HEK293 (cell line): ENCODE results near the gene SPOCK1.

Experiments
- CTCF ChIA-PET: fragments of 350-600 bp; formaldehyde crosslinking; extraction: SDS; loops from one replicate; lab custom pipeline; 2021; ENCODE audit warnings: antibody characterized with exemption; lab: Yijun Ruan, JAX
- POLR2A ChIA-PET: fragments of 300-600 bp; formaldehyde crosslinking; extraction: SDS; loops from one replicate; lab custom pipeline; 2020; ENCODE audit warnings: antibody characterized with exemption, inconsistent platforms; lab: Yijun Ruan, JAX
- H3K27ac ChIP-seq: fragments of 200-500 bp; sonication (Bioruptor generic); 2 replicates; pipeline ENCODE4 v1.5.1; 2014; ENCODE audit warnings: low read depth, low read length, control low read depth, inconsistent platforms; ENCODE audit errors: extremely low read depth
- H3K36me3 ChIP-seq, 2 experiments: fragments of 200-500 bp in 1 of 2; sonication (Bioruptor generic) in 1 of 2; 1 replicate in 1 of 2; 2 replicates in 1 of 2; pipeline ENCODE4 v1.5.1; 2014 to 2017; ENCODE audit warnings: inconsistent platforms in 2 of 2, low read length in 2 of 2; ENCODE audit not compliant: control insufficient read depth in 2 of 2, insufficient read depth in 1 of 2
- H3K4me1 ChIP-seq: fragments of 200-500 bp; sonication (Bioruptor generic); 2 replicates; pipeline ENCODE4 v1.5.1; 2014; ENCODE audit warnings: mild to moderate bottlenecking, low read length, inconsistent platforms; ENCODE audit not compliant: control insufficient read depth, insufficient read depth
- H3K4me3 ChIP-seq: 2 replicates; pipeline ENCODE4 v1.5.1; 2011; ENCODE audit warnings: low read depth, mild to moderate bottlenecking, control low read depth, low read length, moderate library complexity
- H3K9me3 ChIP-seq: fragments of 200-500 bp; sonication (Bioruptor generic); 2 replicates; pipeline ENCODE4 v1.5.1; 2014; ENCODE audit warnings: low read depth, low read length, inconsistent platforms; ENCODE audit not compliant: control insufficient read depth, insufficient read depth
- GLI2 ChIP-seq: fragments of 450-650 bp; formaldehyde crosslinking; IDR thresholded peaks from 2 replicates; pipeline ENCODE4; 2017; ENCODE audit warnings: missing biosample characterization, missing genetic modification characterization, low read depth, borderline replicate concordance
- KLF7 ChIP-seq: fragments of 450-650 bp; formaldehyde crosslinking; IDR thresholded peaks from 2 replicates; pipeline ENCODE4 v1.5.1; 2016; ENCODE audit warnings: missing biosample characterization, missing genetic modification characterization, borderline replicate concordance
- KLF8 ChIP-seq: fragments of 450-650 bp; formaldehyde crosslinking; IDR thresholded peaks from 2 replicates; pipeline ENCODE4 v1.5.1; 2016; ENCODE audit warnings: missing biosample characterization, missing genetic modification characterization
- PRDM2 ChIP-seq: fragments of 450-650 bp; formaldehyde crosslinking; IDR thresholded peaks from 2 replicates; pipeline ENCODE4 v1.5.1; 2016; ENCODE audit warnings: missing biosample characterization, missing genetic modification characterization, borderline replicate concordance
- RBAK ChIP-seq: fragments of 450-650 bp; formaldehyde crosslinking; IDR thresholded peaks from 2 replicates; pipeline ENCODE4 v1.5.1; 2016; ENCODE audit warnings: missing biosample characterization, missing genetic modification characterization
- SETDB1 ChIP-seq: IDR thresholded peaks from one replicate; pipeline ENCODE4 v1.6.1; 2017; ENCODE audit warnings: mild to moderate bottlenecking, low read length, moderate library complexity, mixed read lengths; ENCODE audit not compliant: insufficient read length
- ZEB2 ChIP-seq: fragments of 450-650 bp; formaldehyde crosslinking; IDR thresholded peaks from 2 replicates; pipeline ENCODE4 v1.5.1; 2016; ENCODE audit warnings: missing biosample characterization, missing genetic modification characterization
- ZNF132 ChIP-seq: fragments of 450-650 bp; formaldehyde crosslinking; IDR thresholded peaks from 2 replicates; pipeline ENCODE4 v1.5.1; 2017; ENCODE audit warnings: missing biosample characterization, missing genetic modification characterization, borderline replicate concordance
- ZNF146 ChIP-seq: fragments of 450-650 bp; formaldehyde crosslinking; IDR thresholded peaks from 2 replicates; pipeline ENCODE4 v1.5.1; 2016; ENCODE audit warnings: missing biosample characterization, missing genetic modification characterization
- ZNF274 ChIP-seq, 2 experiments: fragments of 200-500 bp in 1 of 2; fragments of 450-650 bp in 1 of 2; sonication (Bioruptor generic) in 1 of 2; formaldehyde crosslinking in 1 of 2; IDR thresholded peaks; 2 replicates each; pipeline versions ENCODE4 v1.5.1 to v1.6.1; 2014 to 2016; ENCODE audit warnings: borderline replicate concordance in 1 of 2, inconsistent platforms in 1 of 2, low read length in 1 of 2, missing biosample characterization in 1 of 2, missing genetic modification characterization in 1 of 2
- ZNF302 ChIP-seq: fragments of 450-650 bp; formaldehyde crosslinking; IDR thresholded peaks from 2 replicates; pipeline ENCODE4 v1.5.1; 2016; ENCODE audit warnings: missing biosample characterization, missing genetic modification characterization, low read depth
- ZNF335 ChIP-seq: fragments of 450-650 bp; formaldehyde crosslinking; conservative IDR thresholded peaks from 2 replicates; pipeline ENCODE4 v1.5.1; 2016; ENCODE audit warnings: missing biosample characterization, missing genetic modification characterization
- ZNF350 ChIP-seq: fragments of 450-650 bp; formaldehyde crosslinking; IDR thresholded peaks from 2 replicates; pipeline ENCODE4 v1.5.0; 2017; ENCODE audit warnings: missing biosample characterization, mild to moderate bottlenecking, missing genetic modification characterization
- ZNF521 ChIP-seq: fragments of 450-650 bp; formaldehyde crosslinking; IDR thresholded peaks from 2 replicates; pipeline ENCODE4 v1.5.1; 2017; ENCODE audit warnings: missing biosample characterization, mild to moderate bottlenecking, missing genetic modification characterization
- ZNF549 ChIP-seq: fragments of 450-650 bp; IDR thresholded peaks from 2 replicates; pipeline ENCODE4 v1.5.1; 2018; ENCODE audit warnings: missing biosample characterization, missing genetic modification characterization, mild to moderate bottlenecking, inconsistent platforms, moderate library complexity
- ZNF571 ChIP-seq: fragments of 450-650 bp; formaldehyde crosslinking; IDR thresholded peaks from 2 replicates; pipeline ENCODE4 v1.5.0; 2017; ENCODE audit warnings: missing biosample characterization, missing genetic modification characterization
- ZNF600 ChIP-seq: fragments of 450-650 bp; formaldehyde crosslinking; IDR thresholded peaks from 2 replicates; pipeline ENCODE4 v1.5.1; 2016; ENCODE audit warnings: missing biosample characterization, missing genetic modification characterization
- ZNF777 ChIP-seq: fragments of 450-650 bp; formaldehyde crosslinking; IDR thresholded peaks from 2 replicates; pipeline ENCODE4 v1.5.1; 2017; ENCODE audit warnings: missing biosample characterization, missing genetic modification characterization, borderline replicate concordance
- ZSCAN4 ChIP-seq: fragments of 450-650 bp; formaldehyde crosslinking; IDR thresholded peaks from 2 replicates; pipeline ENCODE4 v1.5.1; 2017; ENCODE audit warnings: missing biosample characterization, missing genetic modification characterization
- TF ChIP-seq, protein P1 (sequence below): fragments of 450-650 bp; IDR thresholded peaks from 2 replicates; pipeline ENCODE4 v1.5.1; 2018; ENCODE audit warnings: missing biosample characterization, mild to moderate bottlenecking, missing genetic modification characterization

SPOCK1 gene

GRCh38 chr5:137332296-137332695, 166.8 kb downstream of the SPOCK1 start:
- CTCF ChIA-PET, result interaction anchor here (0.5 kb wide), 1 partner anchor 115 kb away, joined by 3 read pairs; no protein-coding TSS in a partner anchor
- no peaks in the 10 kb centered on the region for H3K36me3 ChIP-seq
- no peak for TF ChIP-seq RBAK (tag by site-specific recombination)
- TF ChIP-seq SETDB1, result no peak
- no peak for TF ChIP-seq KLF7 (tag by site-specific recombination)
- no peak for TF ChIP-seq ZSCAN4
- TF ChIP-seq ZNF302 (tag by site-specific recombination), result no peak
- no peak for TF ChIP-seq ZNF146 (tag by site-specific recombination)
- POLR2A ChIA-PET, result interaction anchor here (0.6 kb wide), 1 partner anchor 32 kb away, joined by 3 read pairs; no protein-coding TSS in a partner anchor
- H3K4me3 ChIP-seq, result no peak overlapping the region
- H3K27ac ChIP-seq, result no peak overlapping the region
- H3K4me1 ChIP-seq, result no peaks in the 10 kb centered on the region
- no peaks in the 10 kb centered on the region for H3K9me3 ChIP-seq

GRCh38 chr5:137329586-137330296, 169.4 kb downstream of the SPOCK1 start:
- TF ChIP-seq GLI2 (tag by site-specific recombination), result no peak
- no peak for TF ChIP-seq ZEB2
- no peak overlapping the region for H3K27ac ChIP-seq
- no peaks in the 10 kb centered on the region for H3K4me1 ChIP-seq
- CTCF ChIA-PET, result interaction anchor here (0.6 to 2.6 kb wide), 2 partner anchors 9 to 11 kb away, joined by 3 to 18 read pairs; no protein-coding TSS in a partner anchor
- H3K9me3 ChIP-seq, result no peaks in the 10 kb centered on the region
- POLR2A ChIA-PET, result no interaction called here
- H3K36me3 ChIP-seq, result no peaks in the 10 kb centered on the region
- H3K4me3 ChIP-seq, result no peak overlapping the region

GRCh38 chr5:137328991-137329390, 170.1 kb downstream of the SPOCK1 start:
- no peaks in the 10 kb centered on the region for H3K9me3 ChIP-seq
- TF ChIP-seq ZNF600 (tag by site-specific recombination) (no peak), ZNF132 (no peak), PRDM2 (tag by site-specific recombination) (no peak), ZNF350 (tag by site-specific recombination) (no peak), ZNF777 (tag by site-specific recombination) (no peak), KLF8 (tag by site-specific recombination) (no peak), ZNF335 (tag by site-specific recombination) (no peak), ZNF549 (tag by site-specific recombination) (no peak), ZNF521 (tag by site-specific recombination) (no peak), ZNF571 (tag by site-specific recombination) (no peak), ZNF274 (IDR thresholded peaks at IDR 0.05; ENCODE audit: low read length) (no peak), ZNF274 (tag by site-specific recombination; IDR thresholded peaks at IDR 0.05; ENCODE audit: borderline replicate concordance) (no peak)
- TF ChIP-seq, protein P1, sequence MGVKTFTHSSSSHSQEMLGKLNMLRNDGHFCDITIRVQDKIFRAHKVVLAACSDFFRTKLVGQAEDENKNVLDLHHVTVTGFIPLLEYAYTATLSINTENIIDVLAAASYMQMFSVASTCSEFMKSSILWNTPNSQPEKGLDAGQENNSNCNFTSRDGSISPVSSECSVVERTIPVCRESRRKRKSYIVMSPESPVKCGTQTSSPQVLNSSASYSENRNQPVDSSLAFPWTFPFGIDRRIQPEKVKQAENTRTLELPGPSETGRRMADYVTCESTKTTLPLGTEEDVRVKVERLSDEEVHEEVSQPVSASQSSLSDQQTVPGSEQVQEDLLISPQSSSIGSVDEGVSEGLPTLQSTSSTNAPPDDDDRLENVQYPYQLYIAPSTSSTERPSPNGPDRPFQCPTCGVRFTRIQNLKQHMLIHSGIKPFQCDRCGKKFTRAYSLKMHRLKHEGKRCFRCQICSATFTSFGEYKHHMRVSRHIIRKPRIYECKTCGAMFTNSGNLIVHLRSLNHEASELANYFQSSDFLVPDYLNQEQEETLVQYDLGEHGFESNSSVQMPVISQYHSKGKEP (tag by site-specific recombination), result no peak

More at GRCh38 chr5:137328991-137329390, 170.1 kb downstream of the SPOCK1 start:
- H3K27ac ChIP-seq, result no peak overlapping the region
- no peaks in the 10 kb centered on the region for H3K4me1 ChIP-seq
- ChIA-PET POLR2A (no interaction called here), CTCF (interaction anchor here (2.6 kb wide), 1 partner anchor 8 kb away, joined by 18 read pairs; no protein-coding TSS in a partner anchor)
- no peak overlapping the region for H3K4me3 ChIP-seq
- no peaks in the 10 kb centered on the region for H3K36me3 ChIP-seq
